Stimulated activated CD4-positive, alpha-beta T cell treated with anti-CD3 and anti-CD28 coated beads, Interleukin-1b, Interleukin-23, amount 100 ng/mL, for 24 hours (primary cell): ENCODE results near the gene WFIKKN1.

Experiments
- DNase-seq, 4 experiments: peaks; one replicate each; pipeline ENCODE4 v3.0.0-alpha.2; 2020; ENCODE audit warnings: low read depth in 4 of 4, low spot score in 1 of 4

Gene WFIKKN1, protein sequence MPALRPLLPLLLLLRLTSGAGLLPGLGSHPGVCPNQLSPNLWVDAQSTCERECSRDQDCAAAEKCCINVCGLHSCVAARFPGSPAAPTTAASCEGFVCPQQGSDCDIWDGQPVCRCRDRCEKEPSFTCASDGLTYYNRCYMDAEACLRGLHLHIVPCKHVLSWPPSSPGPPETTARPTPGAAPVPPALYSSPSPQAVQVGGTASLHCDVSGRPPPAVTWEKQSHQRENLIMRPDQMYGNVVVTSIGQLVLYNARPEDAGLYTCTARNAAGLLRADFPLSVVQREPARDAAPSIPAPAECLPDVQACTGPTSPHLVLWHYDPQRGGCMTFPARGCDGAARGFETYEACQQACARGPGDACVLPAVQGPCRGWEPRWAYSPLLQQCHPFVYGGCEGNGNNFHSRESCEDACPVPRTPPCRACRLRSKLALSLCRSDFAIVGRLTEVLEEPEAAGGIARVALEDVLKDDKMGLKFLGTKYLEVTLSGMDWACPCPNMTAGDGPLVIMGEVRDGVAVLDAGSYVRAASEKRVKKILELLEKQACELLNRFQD

DNA sequence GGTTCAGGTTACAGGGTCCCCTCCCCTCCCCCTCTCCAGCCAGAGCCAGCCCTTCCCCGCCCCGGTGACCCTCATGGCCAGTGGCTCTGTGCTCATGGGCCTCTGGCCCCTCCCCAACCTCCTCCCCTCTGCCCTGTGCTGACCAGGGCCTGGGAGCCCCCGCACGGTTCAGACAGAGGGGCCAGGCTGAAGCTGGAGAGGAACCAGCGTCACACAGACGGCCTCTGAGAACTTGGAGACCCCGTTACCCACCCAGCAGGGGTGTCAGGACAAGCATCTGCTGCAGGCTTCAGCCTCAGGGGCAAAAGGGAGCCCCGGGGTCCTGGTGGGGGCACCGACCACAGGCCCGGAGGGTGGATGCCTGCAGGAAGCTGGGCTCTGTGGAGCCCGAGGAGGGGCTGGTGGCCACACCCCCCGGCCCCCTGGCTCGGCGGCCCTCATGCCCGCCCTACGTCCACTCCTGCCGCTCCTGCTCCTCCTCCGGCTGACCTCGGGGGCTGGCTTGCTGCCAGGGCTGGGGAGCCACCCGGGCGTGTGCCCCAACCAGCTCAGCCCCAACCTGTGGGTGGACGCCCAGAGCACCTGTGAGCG lies at the start of gene WFIKKN1:
TSS of gene WFIKKN1 (plus strand) at position 171 of the 591 bp plus-strand sequence. CDS start at position 440, 269 bp downstream.
- DNase-seq: no peak

DNA sequence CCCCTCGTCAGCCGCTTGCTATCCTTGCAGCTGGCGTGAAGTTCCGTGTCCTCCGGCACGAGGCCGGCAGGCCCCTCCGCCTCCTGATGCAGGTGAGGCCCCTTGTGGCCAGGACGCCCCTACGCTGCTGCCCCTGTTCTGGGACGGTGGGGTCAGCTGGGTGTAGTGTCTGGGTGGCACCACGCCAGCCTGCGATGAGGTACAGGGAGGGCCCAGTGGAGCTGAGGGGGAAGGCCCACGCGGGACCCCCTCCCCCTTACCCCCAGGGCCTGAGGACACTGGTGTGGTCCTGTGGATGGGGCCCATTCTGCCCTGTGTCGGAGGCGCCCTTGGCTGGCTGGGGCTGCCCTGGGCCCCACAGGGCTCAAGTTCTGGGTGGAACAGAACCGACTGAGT lies 48.6 kb upstream of the WFIKKN1 start:
- no peak for DNase-seq

DNA sequence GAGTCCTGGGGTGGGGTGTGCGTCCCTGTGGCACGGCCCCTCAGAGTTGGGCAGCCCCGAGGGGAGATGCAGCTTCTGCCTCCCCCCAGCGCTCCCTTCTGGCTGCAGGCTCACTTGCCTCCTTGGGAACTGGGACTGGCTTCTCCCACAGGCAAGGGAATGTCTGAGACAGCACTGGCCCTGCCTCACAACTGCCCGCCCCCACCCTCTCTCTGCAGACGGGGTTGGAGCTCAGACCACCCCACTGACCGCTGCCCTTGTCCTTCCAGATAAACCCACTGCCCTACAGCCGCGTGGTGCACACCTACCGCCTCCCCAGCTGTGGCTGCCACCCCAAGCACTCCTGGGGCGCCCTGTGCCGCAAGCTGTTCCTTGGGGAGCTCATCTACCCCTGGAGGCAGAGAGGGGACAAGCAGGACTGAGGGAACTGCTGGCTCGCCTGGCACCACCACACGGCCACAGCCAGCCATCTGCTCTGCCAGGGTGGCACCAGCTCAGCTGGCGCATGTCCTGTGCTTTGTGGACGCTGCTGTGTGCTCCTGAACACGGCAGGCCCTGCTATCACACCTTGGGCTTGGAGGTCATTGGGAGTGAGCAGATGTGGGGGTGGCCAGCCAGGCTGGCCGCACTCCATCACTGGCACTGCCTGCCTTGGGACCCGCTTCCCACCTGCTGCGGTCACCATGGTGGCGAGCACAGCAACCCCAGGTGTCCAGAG lies 48.0 kb upstream of the WFIKKN1 start:
- no peak for DNase-seq

DNA sequence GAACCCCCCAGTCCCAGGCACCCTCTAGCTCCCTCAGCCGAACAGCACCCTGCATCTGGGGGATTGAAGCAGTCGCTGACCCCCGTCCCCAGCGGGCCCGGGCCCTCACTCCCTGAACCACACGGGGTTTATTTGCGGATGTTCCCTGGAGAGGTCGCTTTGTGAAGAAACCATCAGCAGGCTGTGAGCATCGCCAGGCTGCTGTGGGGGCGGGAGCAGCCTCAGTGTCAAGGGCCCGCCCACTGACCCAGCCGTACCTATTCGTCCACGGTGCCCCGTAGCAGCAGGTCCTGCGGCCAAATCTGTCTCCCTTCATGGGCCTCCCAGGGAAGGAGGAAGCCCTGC lies 47.3 kb upstream of the WFIKKN1 start:
- DNase-seq: no peak

DNA sequence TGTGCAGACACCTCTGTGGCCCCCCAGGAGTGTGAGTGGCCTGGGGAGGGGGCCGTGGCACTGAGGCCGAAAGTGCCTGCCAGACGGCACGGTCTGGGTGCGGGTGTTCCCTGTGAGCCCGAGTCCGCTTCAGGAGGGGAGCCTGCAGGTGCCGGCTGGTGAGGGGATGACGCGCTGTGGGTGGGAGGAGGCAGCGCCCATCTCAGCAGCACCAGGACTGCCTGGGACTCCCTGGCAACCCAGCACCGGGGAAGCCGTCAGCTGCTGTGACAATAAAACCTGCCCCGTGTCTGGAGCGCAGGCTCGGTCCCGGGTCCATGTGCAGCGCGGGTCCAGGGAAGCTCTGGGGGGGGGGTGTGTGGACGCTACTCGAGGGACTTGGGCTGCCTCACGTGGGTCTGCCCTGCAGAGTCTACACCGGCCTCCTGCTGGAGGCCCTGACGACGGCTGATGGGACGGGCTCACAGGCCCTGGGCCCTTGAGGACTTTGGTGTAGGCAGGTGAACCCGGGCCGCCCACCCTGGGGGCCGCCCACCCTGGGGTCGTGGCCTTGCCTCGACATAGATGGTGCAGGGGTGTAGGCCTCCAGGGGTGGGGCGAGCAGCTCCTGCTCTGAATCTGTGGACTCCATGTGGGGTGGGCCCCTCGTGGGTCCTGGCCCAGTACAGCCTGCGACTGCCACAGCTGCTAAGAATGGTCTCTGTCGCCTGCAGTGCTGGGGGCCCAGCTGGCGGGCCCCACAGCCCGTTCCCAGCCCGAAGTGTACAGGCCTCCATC lies 46.8 kb upstream of the WFIKKN1 start:
- no peak for DNase-seq

DNA sequence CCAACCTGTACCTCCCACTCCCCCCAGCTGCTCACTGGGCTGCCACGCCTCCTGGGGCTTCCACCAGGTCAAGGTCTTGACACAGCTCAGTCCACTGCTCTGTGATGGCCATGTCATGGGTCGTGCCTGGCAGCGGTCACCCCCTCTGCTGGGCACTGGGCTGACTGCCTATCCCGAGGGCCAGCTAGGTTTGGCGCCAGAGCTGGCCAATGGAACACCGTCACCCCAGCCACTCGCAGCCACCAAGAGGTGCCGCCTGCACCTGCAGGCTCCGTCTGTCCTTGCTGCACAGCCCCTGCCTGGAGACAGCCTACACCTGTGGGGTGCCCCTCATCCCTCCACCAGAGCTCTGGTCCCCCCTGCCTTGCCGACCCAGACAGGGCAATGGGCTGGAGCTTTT lies 45.4 kb upstream of the WFIKKN1 start:
- no peak for DNase-seq

DNA sequence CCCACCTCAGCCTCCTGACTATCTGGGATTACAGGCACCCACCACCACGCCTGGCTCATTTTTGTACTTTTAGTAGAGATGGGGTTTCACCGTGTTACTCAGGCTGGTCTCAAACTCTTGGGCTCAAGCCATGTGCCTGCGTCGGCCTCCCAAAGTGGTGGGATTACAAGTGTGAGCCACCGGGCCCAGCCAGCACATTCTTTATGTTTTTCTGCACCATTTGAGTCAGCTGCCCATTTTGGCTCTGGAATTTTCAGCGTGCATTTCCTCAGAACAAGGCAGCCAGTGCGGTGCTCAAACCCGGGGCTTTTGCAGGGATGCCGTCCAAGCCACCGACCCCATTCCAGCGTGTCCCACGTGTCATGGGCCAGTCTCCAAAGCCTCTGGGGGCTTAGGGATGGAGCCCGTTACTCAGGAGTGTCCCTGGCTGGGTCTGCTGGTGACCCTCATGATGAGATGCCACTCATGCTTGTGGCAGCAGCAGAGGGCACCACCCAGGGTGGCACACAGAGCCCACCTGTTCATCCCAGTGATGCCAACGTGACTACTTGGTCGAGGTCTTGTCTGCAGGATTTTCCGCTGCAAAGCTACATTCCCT lies 44.6 kb upstream of the WFIKKN1 start:
- DNase-seq: no peak

DNA sequence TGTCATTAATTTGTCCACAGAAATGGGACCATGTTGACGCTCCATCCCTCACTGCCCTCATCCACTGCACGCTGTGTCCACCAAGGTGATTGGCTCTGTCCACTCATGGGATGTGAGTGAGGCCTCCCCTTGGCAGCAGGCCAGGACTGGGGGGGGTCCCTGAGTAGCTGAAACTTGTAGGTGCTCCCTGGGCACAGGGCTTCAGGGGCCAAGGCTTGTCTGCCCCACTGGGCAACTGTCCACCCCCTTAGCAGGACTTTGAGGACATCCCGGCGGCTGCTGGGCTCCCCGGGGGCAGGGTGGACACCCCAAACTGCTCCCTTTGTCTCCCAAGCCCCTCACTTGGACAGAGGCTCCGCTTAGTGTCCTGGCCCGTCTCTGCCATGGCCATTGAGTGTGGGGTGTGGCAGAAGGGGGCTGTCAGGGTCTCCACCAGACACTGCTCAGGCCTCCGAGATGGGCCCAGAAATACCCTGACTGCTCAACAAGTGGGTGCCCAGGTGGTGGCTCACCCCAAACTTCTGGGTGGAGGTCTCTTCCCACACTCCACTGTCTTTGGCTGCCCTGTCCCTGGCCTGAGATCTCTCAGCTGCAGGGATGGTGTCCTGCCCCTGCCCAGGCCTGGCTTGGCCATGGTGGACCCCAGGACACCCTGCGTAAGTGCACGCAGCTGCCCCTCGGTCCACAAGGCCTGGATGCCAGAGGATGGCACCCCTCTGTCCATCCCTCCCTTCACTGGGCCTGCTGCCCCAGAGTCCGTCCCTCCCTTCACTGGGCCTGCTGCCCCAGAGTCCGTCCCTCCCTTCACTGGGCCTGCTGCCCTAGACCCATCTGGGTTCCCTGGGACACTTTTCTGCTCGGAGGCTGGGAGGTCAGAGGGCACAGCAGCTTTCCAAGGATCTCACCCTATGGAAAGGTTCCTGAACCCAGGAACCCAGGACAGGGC lies 43.9 kb upstream of the WFIKKN1 start:
- no peak for DNase-seq

DNA sequence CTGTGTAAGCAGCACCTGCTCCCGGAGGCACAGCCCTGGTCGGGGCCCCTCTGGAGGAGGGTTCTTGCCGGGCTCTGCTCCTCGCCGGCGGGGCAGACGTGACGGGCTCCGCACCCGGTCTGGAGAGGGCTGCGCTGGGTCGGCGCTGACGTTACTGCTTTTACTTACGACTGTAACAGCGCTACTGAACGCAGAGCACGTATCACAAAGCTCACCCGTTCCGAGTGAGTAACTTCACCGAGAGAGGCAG lies 42.2 kb upstream of the WFIKKN1 start:
- peak in 3 of 4 experiments; percentile 46 to 52 (median 50) for DNase-seq

DNA sequence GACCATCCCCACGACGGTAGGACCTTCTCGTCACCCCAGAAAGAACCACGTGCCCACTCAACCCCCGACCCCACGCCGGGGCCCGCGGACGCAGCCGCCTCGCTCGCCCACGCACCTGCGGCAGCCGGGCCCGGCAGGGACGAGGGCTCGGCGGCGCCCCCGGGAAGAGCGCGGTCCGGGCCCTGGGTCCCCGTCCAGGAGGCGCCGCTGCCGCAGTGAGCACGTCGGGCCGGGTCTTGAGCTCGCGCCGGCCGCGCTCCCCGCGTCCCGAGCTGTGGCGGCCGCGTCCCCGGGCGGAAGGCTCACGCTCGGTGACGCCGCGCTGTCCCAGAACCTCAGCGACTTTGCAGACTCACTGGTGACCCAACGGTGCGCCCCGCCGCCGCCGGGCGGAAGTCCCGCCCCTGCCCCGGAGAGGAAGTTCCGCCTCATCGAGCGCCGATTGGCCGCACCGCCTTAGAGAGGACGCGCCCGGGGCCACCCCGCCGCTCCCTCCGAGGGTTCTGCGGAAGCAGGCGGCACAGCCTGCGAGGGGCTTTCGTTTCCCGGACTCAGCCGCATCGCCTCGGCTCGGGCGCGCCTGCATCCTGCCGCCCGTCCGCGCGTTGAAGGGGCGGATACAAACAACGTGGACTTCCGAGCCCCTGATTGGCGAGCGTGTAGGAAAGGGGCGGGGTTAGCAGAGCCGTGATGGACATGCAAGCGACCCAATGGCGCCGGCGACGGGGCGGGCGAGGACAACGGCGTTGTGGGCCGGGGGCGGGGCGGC lies 41.7 kb upstream of the WFIKKN1 start:
- peak; percentile 91 to 99 (median 95) for DNase-seq

DNA sequence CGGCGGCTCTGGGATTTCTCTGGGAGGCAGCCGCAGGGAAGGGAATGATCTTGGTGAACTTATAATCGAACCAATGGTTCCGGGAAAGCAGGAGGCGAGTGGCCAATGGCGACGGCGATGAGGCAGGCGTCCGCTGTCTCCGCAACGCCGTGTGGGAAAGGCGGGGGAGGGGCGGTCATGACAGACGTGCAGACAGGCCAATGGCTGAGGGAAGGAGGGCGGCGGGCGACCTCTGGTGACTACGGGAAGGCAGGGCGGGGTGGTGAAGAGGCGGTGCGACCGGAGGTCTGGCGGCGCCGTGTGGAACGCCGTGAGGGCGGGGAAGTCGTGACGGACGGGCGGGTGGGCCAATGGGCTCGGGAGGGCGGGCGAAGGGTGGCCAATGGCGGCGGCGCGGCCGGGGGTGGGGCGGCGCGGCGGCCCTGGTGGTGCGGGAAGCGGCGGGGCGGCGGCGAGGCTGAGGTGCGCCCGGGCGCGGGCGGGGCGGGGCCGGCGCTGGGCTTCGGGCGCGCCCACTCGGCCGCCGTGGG lies 41.1 kb upstream of the WFIKKN1 start, which contains the start of gene RAB40C:
TSS of gene RAB40C (plus strand) at position 409 of the 530 bp plus-strand sequence. CDS start 226 bp downstream, outside the sequence.
- DNase-seq: peak; percentile 97 to 99 (median 98)

DNA sequence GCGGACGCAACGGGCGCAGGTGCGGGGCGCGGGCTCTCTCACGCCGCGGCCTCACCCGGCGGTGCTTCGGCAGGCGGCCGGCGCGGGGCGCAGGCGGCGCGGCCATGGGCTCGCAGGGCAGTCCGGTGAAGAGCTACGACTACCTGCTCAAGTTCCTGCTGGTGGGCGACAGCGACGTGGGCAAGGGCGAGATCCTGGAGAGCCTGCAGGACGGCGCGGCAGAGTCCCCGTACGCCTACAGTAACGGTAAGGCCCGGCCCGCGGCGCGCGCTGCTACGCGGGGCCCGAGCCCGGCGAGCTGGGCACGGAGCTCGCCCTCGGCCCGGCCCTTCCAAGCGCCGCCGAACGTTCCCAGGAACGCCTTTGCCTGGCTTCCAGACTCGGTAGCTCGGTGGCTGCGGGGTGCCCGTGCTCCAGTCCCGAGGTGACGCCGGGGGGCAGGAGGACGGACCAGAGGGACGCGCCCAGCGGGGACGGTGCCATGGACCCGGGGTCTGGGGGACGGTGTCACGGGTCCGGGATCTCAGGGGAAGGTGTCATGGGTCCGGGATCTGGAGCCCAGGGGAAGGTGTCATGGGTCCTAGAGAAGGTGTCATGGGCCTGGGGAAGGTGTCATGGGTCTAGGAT lies 40.5 kb upstream of the WFIKKN1 start:
- no peak for DNase-seq

DNA sequence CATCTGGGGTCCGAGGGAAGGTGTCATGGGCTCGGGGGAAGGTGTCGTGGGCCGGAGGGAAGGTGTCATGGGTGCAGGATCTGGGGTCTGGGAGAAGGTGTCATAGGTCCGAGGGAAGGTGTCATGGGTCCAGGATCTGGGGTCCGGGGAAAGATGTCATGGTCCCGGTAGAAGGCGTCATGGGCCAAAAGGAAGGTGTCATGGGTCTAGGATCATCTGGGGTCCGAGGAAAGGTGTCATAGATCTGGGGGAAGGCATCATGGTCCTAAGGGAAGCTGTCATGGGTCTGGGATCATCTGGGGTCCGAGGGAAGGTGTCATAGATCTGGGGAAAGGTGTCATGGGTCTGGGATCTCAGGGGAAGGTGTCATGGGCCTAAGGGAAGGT lies 40.0 kb upstream of the WFIKKN1 start:
- DNase-seq: no peak

DNA sequence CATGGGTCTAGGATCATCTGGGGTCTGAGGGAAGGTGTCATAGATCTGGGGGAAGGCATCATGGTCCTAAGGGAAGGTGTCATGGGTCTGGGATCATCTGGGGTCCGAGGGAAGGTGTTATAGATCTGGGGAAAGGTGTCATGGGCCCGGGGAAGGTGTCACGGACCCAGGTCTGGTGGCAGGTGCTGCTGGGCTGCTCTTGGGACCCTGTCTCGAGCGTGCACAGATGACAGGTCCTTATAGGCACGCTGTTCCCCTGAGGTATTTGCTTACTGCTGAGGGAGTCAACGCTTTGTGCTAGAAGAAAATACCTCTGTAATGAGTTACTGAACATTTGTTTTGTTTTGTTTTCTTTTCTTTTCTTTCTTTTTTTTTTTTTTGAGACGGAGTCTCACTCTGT lies 39.6 kb upstream of the WFIKKN1 start:
- no peak for DNase-seq

DNA sequence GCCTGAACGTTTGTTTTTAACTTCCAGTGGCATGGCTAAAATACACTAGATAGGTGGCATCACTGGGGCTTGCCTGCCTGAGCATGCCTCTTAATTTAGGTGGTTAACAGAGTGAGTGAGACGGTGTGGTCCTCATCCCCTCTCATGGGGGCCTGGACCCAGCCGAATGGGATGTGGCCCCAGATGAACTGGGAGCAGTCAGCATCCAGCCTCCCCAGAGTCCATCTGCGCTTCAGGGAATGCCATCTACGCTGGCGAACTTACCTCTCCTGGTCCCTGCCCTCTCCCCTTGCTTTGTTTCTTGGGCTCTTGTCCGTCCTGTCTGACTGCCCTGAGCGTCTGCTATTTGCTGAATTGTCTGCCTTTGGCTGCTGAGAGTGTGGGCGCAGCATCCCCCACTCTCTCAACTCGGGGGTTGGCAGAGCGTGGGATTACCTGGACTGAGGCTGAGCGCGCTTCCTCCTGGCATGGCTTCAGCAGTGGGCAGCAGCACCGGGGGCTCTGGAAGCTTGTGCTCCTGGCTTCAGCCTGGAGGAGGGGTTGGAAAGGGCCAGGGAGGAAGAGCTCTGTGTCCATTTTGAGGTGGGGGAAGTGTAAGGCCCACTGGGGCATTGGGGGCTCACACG lies 38.8 kb upstream of the WFIKKN1 start:
- no peak for DNase-seq

DNA sequence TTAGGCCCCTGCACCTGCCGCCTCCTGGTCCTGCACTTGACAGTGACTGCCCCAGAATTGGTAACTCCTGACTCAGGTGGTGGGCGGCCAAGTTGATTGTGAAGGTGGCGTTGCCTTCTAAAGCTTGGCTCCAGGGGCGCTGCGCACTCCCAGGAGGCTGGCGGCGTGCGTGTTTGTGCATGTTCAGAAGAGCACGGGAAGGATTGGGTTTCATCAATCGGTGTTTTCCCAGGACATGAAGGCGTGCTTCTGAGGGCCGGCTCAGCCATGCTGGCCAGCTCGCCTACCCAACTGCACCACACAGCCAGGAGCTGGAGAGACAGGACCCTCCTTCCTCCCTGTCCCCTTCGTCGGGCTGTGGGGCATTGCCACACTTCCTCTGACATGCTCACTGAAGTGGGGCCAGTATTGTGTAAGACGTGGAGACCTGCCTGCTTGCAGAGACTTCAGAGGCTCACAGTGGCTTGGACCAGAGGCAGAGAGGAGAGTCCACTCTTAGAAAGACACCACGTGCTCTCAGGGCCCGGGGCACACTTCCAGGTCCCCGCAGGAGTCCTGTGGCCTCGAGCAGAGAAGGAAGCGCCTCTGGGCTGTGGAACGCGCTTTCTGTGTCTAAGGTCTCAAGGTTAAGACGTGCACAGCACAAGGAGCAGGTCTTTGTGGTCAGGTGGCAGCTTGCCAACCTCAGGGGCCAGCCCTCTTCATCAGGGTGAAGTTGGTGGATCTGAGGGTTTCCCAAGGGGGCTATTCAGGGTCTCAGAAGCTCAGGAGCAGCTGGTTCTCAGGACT lies 38.1 kb upstream of the WFIKKN1 start:
- no peak for DNase-seq

DNA sequence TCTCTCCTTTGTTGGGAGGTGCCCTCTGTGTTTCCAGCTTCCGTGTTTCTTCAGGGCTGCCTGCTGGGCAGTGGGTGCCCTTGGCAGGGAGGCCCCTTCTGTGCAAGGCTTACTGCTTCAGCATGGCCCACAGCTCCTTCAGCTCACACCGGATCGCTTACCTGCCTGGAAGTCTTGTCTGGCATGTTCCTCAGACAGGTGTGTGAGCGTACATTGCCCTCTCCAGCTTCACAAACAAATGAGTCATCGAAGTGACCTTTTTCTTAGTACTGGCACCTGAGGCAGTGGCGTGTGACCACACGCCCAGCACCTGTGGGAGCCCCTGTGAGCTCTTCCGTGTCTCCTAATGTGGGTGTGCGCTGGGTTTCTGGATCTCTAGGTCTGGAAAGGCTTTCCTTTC lies 37.4 kb upstream of the WFIKKN1 start:
- DNase-seq: no peak
